HG03039 (cell line): ENCODE results near the gene GCGR.

Experiments
- ATAC-seq: cut with Tn5 transposase; IDR thresholded peaks from one replicate; pipeline ENCODE4 v1.9.1; 2021; ENCODE audit warnings: mild to moderate bottlenecking, moderate library complexity; ENCODE audit not compliant: unreplicated experiment

Gene GCGR

DNA sequence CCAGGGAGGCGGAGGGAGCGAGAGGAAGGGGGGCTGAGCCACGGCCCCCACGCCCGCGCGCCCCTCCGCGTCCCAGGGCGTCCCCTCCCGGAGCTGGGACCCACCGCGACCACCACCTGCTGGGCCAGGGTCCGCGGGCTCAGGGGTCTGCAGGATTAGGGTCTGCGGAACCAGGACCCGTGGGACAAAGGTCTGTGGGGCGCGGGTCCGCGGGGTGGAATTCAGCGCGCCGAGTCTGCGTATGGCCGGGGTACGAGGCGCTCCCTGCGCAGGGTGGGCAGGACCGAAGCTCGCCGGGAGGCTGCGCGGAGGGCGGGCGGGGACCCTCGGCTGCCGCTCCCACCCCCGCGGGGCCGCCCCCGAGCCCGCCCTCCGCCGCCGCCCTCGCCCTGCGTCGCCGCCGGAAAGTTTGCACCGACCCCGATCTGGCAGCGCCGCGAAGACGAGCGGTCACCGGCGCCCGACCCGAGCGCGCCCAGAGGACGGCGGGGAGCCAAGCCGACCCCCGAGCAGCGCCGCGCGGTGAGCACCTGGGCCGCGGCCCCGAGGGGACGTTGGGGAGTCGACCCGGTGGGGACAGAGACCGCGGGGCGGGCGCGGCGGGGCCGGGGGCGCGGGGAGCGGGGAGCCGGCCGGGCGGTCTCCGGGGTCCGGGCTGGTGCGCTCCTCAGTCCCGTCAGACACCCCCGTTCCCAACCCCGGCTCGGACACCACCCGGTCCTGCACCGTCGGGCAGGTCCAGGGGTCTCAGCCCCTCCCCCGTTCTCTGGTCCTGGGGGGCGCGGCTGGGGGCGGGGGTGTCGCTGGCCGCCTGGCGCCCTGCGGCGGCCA, at the start of gene GCGR:
Gene GCGR, plus strand, starts transcription at position 423 of the 831 bp plus-strand sequence. CDS start 4,869 bp downstream, outside the sequence.
- ATAC-seq: no peak

- ATAC-seq: no peak
Observed at GRCh38 chr17:81792675-81793615, 11.0 kb upstream of the GCGR start.

GRCh38 chr17:81794074-81794476, 9.9 kb upstream of the GCGR start:
- ATAC-seq: no peak

DNA sequence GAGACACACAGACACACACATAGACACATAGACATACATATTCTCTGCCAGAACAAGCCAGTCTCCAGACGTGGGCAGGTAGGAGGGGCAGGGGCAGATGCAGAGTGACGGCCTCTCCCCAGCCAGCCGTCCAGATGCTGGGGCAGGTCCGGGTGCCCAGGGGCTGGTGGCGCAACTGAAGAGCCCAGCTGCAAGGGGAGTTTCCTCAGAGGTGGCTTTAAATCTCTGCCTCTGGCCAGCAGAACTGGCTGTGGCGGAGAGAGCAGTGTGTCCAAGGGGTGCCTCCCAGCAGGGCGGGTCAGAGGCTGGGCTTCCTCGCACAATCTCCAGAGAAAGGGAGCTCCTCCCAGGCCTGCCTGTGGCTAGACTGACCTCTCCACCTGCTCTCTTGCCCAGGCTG, 9.4 kb upstream of the GCGR start:
- ATAC-seq: no peak

DNA sequence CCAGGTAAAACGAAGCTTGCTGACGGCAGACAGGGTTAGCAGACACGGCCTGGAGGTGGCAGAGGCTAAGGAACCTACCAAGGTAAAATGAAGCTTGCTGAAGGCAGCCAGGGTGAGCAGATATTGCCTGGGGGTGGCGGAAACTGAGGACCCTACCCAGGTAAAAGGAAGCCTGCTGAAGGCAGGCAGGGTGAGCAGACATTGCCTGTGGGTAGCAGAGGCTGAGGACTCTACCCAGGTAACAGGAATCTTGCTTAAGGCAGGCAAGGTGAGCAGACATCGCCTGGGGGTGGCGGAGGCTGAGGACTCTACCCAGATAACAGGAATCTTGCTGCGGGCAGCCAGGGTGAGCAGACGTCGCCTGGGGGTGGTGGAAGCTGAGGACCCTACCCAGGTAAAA, 2.6 kb upstream of the GCGR start:
- ATAC-seq: no peak

- ATAC-seq: no peak
Observed at GRCh38 chr17:81802048-81802758, 1.7 kb upstream of the GCGR start.

- no peak for ATAC-seq
Observed at GRCh38 chr17:81802856-81803643, 900 bp upstream of the GCGR start.

- ATAC-seq: no peak
Observed at GRCh38 chr17:81804559-81805399, 829 bp downstream of the GCGR start.

DNA sequence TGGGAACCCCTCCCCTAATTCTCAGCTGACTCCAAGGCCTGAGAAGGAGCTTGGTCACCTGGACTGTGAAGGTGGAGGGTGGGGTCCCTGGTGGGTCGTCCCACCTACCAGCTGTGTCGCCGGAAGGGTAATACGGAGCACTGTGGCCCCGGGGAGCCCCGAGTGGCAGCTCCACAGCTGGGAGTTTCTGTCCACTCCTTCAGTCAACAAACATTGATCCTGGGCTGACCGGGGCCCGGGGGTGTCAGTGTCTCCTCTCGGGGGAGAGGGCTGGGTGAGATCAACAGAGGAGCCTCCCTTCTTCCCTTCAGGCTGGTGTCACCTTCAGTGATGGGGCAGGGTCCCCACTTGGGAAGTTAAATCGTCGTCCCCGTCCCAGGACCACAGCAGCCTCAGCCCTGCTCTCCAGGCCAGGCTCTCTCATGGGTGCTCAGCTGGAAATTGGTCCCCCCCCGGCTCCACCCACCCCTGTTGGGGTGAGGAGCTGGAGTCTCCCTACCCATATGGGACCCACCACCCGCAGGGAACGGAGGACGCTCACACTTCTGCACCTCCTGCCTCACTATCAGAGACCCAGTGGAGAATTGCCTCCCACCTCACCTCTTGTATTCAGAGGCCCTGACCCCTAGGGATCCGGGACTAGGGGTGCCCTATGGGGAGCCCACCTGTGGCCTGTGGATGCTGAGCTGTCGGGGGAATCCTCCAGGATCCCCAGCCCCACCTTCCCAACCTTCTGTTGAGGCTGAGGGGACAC, 1.9 kb downstream of the GCGR start:
- no peak for ATAC-seq

DNA sequence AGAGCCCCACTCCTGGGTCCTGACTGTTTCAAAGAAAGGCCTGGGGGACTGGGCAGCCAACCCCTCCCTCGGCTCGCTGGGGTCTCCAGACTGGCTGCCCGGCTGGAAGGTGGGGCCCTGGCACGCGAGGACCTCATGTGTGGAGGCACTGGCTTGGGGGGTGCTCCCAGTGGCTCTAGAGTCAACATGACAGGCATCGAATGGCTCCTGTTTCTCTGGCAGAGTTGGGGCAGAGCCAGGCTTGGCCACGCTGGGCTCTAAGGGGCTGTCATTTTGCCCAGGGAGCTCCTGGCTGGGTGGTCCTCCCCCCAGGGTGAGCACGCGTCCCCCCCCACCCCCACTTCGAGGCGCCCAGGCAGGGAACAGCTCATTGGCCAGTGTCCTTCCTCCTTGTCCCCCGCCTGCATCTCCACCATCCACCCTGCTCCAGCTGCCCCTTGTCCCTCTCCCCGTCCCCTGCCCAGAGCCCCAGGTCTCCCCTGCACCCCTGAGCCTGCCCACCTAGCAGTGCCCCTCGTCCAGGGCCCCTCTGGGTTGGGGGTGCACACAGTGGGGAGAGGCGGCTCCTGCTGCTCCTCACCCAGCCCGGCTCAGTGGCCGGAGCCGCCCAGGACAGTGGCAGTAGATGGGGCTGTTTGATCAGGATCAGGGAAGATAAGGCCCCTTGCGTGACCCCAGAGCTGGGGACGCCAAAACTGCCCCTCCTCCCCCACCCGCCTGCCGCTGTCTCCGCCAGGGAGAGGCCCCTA, 2.7 kb downstream of the GCGR start:
- ATAC-seq: no peak

- ATAC-seq: no peak
Observed at GRCh38 chr17:81807210-81807719, 3.3 kb downstream of the GCGR start.

GRCh38 chr17:81807839-81808238, 3.9 kb downstream of the GCGR start:
- no peak for ATAC-seq

DNA sequence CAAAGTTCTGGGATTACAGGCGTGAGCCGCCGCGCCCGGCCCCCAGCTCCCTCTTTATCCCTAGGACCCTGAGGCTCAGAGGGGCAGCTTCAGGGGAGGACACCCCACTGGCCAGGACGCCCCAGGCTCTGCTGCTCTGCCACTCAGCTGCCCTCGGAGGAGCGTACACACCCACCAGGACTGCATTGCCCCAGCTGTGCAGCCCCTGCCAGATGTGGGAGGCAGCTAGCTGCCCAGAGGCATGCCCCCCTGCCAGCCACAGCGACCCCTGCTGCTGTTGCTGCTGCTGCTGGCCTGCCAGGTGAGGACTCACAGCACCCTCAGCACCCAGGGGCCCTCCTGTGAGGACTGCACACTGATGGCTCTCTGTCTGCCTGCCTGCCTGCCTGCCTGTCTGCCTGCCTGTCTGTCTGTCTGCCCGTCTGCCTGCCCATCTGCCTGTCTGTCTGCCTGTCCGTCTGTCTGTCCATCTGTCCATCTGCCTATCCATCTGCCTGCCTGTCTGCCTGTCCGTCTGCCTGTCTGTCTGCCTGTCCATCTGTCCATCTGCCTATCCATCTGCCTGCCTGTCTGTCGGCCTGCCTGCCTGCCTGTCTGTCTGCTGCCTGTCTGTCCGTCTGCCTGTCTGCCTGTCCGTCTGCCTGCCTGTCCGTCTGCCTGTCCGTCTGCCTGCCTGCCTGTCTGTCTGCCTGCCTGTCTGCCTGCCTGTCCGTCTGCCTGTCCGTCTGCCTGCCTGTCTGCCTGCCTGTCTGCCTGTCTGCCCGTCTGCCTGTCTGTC, 5.0 kb downstream of the GCGR start:
- no peak for ATAC-seq

DNA sequence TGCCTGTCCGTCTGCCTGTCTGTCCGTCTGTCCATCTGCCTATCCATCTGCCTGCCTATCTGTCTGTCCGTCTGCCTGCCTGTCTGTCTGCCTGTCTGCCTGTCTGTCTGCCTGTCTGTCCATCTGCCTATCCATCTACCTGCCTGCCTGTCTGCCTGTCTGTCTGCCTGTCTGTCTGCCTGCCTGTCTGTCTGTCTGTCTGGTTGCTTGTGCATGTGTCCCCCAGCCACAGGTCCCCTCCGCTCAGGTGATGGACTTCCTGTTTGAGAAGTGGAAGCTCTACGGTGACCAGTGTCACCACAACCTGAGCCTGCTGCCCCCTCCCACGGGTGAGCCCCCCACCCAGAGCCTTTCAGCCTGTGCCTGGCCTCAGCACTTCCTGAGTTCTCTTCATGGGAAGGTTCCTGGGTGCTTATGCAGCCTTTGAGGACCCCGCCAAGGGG, 5.6 kb downstream of the GCGR start:
- no peak for ATAC-seq

GRCh38 chr17:81810476-81810875, 6.5 kb downstream of the GCGR start:
- ATAC-seq: no peak

DNA sequence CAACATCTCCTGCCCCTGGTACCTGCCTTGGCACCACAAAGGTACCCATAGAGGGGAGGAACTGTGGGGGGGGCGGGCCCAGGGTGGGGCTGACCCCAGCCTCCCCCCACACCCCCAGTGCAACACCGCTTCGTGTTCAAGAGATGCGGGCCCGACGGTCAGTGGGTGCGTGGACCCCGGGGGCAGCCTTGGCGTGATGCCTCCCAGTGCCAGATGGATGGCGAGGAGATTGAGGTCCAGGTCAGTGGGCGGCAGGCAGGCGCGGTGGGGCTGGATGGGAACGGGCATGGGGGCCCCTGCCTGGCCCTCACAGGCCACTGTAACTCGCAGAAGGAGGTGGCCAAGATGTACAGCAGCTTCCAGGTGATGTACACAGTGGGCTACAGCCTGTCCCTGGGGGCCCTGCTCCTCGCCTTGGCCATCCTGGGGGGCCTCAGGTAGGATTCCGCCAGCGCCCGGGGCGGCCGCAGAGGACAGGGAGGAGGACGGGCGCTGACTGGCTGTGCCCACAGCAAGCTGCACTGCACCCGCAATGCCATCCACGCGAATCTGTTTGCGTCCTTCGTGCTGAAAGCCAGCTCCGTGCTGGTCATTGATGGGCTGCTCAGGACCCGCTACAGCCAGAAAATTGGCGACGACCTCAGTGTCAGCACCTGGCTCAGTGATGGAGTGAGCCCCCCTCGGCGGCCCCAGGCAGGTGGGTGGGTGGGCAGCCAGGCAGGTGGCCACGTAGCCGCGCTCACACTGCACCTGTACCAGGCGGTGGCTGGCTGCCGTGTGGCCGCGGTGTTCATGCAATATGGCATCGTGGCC, 7.1 kb downstream of the GCGR start:
- no peak for ATAC-seq
